ENCODE measurements around the gene ANKRD33B.
A peak's percentile ranks its signal among the peaks of the same experiment; 100 is the strongest.
"Not testable (repeated sequence)": the region's sequence is repeated elsewhere in the genome, so short reads cannot be mapped to it uniquely, and the experiment has no call there.

The ANKRD33B gene

DNA sequence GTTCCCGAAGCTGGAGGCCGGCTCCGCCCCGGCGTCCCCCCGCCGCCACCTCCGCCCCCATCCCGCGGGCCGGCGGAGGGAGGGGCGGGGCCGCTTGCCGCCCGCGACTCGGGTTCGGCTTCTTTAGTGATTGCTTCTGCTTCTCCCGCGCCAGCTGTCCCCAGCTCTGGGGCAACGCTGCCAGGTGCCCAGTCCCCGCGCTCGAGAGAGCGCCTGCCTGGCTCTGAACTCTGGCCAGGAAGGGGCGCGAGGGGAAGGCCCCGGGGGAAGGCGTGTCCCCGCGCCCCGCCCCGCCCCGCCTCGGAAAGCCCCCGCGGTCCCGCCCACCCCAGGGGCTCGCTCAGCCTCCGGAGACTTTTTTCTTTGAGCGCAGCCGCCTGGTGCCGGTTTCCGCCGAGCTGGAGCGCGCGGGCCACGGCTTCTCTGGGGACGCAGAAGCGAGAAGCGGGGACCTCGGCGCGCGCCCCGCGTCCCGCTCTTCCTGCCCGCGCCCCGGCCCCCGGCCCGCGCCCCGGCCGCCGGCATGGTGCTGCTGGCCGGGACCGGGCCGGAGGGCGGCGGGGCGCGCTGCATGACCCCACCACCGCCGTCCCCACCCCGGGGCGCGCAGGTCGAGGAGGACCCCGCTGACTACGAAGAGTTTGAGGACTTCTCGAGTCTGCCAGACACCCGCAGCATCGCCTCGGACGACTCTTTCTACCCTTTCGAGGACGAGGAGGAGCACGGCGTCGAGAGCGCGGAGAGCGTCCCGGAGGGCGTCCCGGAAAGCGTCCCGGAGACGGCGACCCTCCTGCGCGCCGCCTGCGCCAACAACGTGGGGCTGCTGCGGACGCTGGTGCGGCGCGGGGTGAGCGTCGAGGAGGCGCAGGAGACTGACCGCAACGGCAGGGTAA lies at the start of gene ANKRD33B:
Gene ANKRD33B, plus strand, starts transcription at position 126 of the 893 bp plus-strand sequence. Its CDS starts 398 bp downstream, at position 524.
- peak; percentile 84 for DNase-seq

DNA sequence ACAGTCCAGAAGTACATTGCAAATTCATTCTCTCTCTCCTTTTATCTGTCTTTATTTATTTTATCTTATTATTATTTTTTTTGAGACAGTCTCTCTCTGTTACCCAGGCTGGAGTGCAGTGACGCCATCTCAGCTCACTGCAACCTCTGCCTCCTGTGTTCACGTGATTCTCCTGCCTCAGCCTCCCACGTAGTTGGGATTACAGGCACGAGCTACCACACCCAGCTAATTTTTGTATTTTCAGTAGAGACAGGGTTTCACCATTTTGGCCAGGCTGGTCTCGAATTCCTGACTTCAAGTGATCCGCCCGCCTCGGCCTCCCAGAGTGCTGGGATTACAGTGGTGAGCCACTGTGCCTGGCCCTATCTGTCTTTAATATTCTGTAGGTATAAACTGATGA lies 49.3 kb upstream of the ANKRD33B start:
- DNase-seq: not testable (repeated sequence)

DNA sequence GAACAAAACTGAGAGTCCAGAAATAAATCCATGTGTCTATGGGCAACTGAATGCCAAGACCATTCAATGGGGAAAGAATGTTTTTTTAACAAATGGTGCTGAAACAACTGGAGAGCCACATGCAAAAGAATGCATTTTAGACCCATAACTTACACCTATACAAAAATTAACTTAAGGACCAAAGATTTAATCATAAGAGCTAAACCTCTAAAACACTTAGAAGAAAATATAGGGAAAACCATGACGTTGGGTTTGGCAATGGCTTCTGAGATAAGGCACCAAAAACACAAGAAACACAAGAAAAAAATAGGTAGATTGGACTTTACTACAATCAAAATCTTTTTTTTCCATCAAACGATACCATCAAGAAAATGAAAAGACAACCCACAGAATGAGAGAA lies 48.4 kb upstream of the ANKRD33B start:
- no peak for DNase-seq

DNA sequence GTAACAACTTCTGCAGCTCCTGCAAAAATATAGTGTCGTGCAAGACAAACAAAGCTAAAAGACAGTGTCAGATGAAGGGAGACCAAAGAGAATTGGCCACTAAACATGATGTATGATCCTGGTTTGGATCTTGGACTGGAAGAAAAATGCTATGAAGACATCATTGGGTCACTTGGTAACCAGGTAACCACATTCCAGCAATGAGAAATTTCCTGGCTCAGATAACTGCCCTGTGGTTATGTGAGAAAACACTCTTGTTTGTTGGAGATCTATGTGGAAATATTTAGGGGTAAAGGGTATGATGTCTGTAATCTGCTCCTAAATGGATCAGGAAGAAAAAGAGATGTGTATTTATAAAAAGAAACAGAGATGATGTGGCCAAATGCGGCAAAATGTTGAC lies 45.5 kb upstream of the ANKRD33B start:
- DNase-seq: no peak

DNA sequence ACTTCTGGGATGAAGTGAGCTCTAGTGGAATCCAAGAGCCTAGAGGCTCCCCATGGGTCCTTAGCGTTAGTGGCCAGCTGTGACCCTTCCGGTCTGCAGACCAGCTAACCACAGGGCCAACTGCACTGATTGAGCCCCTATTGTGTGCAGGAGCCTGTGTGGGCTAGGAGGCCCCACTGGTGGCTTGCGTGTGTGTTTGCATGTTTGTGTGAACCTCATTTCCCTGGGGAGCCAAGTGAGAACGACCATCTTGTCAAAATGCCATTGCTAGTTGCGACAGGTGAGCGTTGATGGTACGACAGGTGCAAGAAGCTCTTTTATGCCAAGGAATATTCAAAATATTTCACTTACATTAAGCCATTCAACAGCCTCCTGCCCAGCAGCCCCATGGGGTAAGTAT lies 44.1 kb upstream of the ANKRD33B start:
- no peak for DNase-seq

DNA sequence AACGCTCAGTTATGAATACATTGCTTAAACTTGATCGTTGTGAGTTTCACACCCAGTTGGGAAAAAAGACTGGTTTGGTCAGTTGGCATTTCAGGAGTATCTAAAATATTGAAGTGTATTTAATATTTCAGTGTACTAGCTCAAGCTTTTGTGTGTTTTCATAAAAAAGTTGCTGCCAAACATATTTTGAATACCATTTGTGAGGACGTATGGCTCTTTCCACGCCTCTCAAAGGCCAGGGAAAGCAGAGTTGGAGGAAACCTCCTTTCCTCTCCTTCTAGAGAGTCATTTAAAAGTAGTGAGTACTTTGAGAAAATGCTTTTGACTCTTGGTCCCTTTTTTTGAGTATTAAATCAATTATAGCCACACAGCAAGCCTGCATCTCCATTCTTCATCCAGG lies 43.2 kb upstream of the ANKRD33B start:
- DNase-seq: no peak

DNA sequence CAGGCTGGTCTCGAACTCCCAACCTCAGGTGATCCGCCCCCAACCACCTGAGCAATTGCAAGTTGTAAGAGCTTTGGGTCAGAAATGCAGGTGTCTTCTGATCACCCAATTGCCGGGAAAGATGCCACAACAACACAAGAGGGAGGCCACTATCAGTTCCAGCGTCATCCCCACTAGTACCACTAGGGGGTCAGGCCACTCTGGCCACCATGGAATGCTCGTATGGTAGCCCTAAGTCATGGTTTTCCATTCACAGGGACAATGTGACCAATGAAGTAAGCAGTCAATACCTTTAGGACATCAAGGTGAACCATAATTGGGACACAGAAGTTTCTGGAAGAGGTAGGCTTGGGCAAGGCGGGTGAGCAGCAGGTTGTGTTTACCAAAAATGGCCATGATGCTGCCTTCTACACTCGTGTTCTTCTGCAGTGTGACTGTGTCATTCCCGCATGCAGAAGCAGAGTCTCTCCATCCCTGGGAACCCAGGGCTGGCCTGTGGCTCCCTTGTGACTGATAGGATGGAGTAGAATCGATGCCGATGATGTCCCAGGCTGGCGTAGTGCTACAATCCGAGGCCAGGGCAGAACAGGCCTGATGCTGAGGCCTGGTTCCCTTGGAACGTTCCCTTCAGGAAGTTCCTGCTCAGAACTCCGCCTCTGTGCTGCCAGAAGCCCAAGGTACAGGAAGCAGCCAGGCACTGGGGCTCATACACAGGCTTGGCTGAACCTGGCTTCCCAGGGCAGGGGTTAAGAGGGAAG lies 42.2 kb upstream of the ANKRD33B start:
- DNase-seq: no peak

DNA sequence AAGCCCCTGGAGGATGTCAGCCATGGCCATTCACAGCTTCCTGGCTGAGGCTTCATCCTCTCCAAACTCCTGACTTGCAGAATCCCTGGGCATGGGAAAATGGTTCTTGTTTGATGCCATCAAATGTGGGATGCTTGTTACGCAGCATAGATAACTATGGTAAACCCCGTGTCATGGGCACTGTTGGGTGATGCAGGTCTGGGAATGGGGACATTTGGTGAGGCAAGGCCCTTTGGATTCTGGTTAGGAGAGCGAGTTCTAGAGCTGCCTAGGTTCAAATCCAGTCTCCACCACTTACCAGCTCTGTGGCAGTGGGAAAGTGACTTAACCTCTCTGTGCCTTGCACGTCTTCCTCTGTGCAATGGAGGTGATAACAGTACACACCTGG lies 41.7 kb upstream of the ANKRD33B start:
- no peak for DNase-seq

DNA sequence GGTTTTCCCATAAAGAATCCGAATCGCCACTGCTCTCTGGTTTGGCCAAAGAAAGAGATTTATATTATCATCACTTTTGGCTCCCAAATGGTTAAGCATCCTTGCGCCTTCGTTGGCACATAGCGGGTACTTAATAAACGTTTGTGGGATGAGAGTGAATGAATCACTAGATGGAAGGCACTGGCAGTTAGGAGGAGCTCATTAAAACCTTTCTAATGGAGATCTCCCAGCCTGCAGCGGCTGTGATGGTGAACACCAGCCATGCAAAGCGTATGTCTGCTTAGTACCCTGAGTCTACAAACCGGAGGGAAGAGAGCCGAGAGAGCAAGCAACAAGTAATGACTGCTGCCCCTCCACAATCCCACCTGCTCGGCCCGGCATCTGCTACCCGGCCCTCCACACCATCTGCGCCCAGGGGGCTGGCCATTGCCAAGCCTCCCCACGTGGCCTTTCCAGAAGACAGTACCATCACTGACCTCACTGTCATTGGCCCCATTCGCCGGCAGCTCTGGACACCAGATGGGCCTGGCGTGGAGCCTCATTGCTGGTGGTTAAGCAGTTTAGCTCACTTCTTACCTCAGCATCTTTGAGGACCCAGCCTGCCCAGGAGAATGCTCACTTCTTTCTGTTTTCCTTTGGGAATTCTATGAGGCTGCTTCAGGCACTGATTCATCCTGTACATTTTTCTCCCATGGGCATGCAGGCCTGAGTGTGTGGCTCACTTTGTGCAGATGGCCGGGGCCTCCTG lies 39.3 kb upstream of the ANKRD33B start:
- DNase-seq: no peak

DNA sequence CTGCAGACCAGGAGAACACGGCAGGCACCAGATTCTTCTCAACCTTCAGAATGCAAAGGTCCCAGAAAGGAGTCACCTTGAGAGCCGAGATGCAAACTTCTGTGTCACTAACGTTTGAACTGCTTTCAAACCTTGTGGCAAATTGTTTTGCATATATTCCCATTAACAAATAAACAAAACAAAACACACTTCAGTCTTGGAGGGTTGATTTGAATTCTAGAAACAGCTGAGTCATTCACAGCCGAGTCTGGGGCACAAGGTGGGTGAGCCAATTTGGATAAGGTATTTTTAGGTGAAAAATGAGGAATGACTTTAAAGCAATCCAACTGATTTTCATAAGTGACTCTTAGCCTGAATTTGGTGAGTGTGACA lies 38.8 kb upstream of the ANKRD33B start:
- no peak for DNase-seq

DNA sequence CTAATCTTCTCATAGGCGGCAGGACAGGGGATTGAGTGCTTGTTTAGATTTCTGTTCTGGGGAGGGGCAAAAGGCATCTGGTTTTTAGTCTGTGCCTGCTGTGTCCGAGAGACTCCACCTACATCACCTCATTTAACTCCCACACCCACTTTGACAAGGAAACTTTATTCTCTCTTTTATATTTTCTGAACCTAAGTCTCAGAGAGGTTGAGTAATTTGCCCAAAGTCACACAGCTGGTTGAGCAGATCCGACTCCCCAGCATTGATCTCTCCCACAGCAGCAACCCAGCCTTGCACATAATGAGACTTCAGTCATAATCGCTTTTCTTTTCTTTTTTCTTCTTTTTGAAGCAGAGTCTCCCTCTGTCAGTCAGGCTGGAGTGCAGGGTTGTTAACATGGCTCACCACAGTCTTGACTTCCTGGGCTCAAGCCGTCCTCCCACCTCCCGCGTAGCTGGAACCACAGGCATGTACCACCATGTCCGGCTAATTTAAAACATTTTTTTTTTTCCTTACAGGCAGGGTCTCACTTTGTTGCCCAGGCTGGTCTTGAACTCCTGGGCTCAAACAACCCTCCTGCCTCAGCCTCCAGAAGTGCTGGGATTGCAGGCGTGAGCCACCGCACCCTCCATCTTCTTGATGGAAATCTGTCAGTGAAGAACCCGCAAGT lies 36.5 kb upstream of the ANKRD33B start:
- no peak for DNase-seq

DNA sequence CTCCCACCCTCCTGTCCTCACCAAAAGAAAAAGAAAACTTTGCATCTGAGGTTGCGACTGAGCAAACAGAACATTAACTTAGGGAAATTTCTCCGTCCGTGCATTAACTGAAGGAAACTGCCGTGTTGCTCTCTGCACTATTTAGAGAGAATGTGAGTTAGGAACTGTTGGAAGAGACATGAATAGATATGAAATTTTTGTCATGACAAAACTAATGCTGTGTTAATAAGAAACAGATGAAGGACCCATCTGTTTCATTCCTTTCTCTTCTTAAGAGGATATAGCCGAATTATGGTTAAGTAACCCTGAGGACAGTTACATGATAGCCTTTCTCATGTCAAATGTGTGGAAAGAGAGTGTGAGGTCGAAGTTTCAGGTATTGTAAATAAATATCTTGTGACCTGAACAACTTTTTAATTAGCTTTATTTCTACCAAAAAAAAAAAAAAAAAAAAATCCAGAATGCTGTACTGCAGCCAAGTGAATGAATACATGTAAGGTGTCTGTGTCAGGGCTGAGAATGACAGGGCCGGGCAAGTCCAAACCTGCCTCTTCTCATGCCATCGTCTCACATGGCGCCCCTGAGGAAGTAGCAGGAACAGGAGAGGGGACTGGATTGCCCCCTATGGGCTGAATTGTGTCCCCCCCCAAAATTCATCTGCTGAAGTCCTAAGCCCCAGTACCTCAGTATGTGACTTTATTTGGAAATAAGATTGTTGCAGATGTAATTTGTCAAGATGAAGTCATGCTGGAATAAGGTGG lies 35.6 kb upstream of the ANKRD33B start:
- DNase-seq: no peak

DNA sequence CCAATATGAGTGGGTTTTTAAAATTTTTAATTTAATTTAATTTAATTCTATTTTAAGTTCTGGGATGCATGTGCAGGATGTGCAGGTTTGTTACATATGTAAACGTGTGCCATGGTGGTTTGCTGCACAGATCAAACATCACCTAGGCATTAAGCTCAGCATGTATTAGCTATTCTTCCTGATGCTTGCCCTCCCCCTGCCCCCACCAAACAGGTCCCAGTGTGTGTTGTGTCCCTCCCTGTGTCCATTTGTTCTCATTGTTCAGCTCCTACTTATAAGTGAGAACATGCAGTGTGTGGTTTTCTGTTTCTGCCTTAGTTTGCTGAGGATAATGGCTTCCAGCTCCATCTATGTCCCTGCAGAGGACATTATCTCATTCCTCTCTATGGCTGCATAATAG lies 35.0 kb upstream of the ANKRD33B start:
- DNase-seq: no peak

DNA sequence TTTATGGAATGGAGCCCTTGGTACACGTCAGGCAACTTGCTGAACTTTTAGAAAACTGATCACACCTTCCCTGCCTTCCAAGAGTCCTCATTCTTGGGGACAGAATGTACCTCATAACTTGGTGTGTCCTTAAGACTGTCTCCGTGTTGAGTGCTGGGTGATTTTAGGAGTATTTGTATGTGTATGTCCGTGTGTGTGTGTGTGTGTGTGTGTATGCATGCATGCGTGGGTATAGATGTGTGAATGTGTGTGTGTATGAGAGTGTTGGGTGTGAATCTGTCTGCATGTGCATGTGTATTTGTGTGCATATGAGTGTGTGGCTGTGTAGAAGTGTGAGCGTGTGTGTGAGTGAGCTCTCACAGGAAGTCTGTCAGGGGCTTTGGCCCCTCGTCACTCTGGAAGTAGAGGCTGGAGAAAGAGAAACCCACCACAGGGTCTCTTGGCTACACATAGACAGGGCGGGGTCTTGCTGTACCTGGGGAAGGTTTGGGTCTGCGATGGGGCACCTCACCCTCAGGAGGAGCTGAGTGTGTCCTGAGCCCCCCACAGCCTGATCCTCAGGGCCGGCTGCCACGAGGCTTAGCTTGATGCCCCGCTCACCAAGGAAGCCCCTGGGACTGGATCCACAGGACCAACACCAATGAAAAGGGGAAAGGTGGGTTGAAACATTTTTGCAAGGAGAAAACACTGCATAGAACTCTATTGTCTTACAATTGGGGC lies 33.1 kb upstream of the ANKRD33B start:
- DNase-seq: no peak

DNA sequence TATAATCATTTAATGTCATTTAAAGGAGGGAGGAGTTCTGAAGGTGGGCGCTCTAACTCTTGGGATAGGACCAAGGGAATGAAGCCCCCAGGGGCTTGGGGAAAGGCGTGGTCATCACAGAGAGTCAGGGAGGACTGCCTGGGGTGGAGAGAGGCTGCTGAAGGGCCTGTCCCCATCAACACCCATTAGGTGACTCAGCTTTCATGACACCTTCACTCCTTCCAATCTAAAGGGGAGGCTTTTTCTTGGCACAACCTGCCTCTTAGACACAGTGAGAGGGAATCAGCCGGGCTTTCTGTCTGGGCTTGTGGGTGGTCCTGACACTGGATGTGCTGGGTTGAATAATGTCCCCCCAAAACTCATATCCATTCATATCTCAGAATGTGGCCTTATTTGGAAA lies 31.4 kb upstream of the ANKRD33B start:
- DNase-seq: no peak

DNA sequence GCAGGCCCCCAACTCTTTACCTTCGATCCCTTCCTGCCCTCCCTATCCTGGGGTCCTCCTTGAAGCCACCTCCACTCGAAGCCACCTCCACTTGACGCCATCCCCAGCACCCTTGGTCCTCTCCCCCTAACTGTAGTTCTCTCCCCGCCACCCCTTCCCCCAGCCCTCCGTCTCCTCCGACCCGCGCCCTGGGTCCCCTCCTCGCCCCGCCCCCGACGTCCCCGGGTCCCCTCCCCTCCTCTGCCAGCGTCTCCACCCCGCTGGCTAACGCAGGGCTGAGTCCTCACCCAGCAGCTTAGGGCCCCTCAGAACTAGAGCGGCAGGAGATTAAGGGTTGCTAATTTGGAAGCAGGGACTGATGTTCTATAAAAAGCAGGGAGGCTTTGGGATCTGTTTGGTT lies 30.6 kb upstream of the ANKRD33B start:
- peak; percentile 8 for DNase-seq

DNA sequence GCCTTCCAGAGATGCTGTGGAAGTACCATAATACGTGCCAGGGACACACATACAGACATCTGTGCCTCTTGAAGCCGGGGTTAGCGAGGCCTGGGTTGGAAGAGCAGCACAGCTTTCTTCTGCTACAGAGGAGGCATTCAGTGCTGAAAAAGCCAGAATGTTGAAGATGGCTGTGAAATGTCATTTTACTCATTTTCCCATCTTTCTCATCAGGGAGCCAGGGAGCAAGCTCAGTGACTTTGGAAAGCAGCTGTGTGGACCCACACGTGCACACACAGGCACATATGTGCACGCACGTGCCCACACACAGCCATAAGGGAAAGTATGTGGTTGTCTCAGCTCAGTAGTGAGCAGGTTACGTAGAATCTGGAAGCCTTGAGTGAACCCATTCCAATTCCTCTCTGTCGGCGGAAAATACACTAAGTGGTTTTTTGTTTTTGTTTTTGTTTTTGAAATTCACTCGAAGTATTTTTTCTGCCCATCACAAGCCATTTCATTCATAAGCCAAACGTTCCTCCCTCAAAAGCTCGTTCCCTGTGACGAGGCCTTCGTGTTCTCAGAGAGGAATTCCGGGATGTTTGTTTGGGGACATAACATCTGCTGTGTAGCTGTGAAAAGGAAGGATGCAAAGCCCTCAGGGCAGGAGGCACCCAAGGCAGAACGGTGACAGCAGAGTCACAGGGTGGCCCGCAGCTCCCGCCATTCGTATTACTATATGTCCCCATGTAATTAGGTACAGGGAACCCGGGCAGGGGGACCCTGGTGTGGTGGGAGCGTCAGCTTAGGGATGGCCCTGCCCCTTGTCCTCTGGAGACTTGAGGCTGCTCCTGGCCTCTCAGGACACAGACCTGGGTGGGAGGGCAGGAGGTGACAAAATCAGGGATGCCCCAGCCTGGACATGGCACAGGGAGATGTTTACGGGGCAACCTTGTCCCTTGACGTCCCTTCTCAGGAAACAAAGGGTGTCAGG lies 29.0 kb upstream of the ANKRD33B start:
- DNase-seq: no peak

DNA sequence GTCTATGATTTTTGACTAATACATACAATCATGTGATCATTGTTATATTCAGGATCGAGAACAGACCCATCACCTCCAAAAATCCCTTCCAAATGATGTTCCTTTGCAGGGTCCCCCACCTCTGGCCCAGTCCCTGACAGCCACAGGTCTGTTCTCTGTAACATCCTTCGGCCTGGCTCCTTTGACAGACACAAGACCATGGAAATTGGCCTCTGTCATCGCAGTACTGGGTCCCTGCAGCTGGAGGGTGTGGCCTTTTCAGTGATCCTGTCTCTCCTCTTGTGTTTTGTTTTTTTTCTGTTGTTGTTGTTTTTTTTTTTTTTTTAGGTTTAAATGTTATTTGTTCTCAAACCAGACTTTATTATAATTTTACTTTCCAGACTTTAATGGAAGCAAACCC lies 27.4 kb upstream of the ANKRD33B start:
- no peak for DNase-seq

DNA sequence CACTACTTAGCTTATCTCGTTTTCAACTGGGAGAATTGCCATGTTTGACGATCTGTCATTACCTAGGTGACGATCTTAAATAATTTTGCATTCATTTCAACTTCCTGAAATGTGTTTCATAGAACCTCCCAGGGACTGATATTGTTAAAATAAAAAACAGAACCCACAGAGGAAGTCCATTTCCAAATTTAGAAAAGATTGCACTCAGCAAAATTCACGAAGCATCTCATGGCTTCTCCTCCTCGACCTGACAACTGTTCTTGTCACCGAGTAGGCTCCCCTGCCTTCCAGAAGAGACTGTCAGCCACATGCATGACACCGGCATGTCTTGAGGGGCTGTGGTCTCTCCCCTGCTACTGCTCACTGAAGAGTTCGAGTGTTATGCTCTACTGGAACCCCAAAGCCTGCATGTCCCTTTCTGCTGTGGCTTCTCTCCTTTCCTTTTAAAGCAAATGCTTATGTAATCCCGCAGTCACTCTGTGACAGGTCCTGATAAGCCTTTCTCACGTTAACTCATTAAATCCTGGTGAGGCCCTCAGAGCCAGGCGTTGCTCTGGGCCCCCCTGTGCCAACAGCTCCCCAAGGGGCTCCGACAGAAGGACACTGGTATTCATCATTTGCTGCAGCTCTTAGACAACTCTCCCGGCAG lies 26.8 kb upstream of the ANKRD33B start:
- DNase-seq: no peak

DNA sequence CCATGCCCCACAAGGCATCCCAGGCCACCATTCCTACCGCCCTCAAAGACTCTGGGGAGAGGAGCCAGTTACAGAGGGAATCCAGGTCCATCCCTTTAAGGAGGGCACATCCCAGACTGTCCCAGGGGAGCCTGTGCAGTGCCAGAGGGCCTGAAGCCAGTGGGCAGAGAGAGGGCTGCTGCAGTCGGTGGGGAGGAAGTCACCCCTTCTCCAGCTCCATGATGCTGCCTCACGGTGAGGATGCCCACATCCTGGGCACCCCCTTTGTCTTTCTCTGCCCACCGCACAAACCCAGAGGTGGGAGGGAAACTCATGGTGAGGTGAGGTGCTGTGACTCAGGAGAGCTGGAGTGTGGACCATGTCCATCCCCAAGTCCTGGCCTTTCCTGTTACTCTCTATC lies 26.2 kb upstream of the ANKRD33B start:
- DNase-seq: no peak
